Muscle of arm (tissue), 12 donors: Measurements from ENCODE around the gene ASCC3. TPM values are rescaled to one million over a fixed set of nuclear protein-coding genes. Genes with fewer than 3 reads are reported as not detected.

ENCODE experiments used
- DNase-seq: peaks from one replicate; pipeline ENCODE4 v3.0.0-alpha.2; 2013
- polyA plus RNA-seq, 12 donors: library from polyadenylated mRNA; unstranded; fragments of 120-200 nt; gene quantifications; one replicate each; pipeline ENCODE4 v1.2.1, GENCODE V29; 2013; ENCODE audit not compliant: insufficient read length in 12 of 12

Gene ASCC3
- polyA plus RNA-seq, 12 donors: 12.0 to 33.6 (median 16.7) TPM; not detected in 1

DNA sequence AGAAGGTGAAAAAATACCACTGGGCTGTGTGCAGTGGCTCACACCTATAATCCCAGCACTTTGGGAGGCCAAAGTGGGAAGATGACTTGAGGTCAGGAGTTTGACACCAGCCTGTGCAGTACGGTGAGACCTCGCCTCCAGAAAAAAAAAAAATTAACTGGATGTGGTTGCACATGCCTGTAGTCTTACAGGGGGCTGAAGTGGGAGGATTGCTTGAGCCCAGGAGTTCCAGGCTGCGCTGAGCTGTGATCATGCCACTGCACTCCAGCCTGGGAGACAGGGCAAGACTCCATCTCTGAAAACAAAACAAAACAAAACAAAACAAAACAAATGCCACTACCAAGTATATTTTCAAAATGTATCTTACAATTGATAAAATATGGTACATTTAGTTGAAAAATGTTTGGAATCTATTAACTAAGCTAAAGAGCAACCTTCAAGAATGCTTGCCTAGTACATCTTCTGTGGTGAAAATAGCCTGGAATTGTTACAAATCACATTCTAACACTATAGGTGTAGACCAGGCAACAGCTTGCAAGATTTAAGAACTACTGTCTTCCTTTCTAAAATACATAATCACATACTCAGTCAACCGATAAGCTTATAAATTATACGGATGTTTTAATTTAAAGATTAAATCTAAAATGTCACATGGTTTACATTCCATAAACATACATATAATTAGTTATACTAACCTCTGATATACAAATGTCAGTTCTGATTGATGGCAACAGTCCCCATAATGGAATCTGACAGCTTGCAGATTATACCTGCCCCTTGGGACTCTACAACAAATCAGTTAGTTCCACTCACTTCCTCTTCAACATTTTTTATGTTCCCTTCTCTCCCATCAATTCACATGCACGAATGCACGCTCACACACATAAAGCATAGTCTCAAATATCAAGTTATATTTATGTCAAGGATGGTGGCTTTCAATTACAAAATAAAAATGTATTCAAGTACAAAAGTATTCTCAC, 150.8 kb downstream of the ASCC3 start:
- DNase-seq: no peak

DNA sequence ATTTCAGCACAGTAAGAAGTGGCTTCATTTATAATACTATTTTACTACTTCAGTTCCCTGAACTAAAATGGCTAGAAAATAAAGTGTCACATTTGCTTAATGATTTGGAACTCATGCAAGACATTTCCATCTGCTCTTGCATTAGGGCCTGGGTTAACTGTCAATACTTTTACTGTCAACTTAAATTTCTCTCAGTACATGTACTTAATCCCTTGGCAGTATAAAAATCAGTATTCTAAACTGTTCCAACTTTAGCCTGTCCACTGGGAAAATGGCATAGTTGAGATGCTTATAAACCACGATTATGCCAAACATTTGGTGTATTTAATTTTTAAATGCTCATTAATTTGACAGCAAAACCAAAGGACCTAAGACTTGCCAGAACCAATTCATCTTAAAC, 154.5 kb downstream of the ASCC3 start:
- no peak for DNase-seq

DNA sequence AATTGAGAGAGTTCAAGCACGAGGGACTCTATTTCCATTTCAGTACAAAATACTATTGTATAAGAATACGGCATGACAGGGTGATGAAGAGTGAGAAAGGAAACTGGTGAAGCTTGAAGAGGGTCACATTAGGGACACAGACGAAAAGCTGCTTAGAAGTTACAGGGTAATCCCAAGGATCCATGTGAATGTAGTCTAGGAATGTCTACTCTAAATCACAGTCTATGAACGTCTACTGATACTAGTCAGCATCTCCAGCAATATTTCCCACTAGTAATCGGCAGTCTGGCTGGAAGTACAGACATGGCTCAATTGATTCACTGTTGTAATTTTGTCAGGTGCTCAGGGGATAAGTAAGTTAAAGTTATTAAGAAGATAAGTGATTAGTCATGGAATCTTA, 156.4 kb downstream of the ASCC3 start:
- no peak for DNase-seq

DNA sequence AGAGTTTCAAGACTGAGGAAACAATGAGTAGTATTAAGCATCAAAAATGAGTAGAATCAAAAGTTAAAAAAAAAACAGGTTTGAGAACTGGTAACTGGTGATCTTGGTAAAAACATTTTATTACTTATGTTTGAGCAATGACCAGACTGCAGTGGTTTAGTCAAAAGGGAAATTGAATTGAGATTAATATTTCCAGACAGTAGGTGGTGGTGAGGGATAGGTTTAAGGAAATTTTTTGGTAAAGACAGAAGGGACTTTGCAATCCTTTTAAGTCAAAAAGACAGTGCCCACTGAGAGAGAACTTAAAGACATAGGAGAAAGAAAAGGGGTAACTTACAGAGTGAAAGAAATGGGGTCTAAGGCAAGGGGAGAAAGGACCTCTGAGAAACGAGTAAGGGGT, 156.9 kb downstream of the ASCC3 start:
- DNase-seq: no peak

DNA sequence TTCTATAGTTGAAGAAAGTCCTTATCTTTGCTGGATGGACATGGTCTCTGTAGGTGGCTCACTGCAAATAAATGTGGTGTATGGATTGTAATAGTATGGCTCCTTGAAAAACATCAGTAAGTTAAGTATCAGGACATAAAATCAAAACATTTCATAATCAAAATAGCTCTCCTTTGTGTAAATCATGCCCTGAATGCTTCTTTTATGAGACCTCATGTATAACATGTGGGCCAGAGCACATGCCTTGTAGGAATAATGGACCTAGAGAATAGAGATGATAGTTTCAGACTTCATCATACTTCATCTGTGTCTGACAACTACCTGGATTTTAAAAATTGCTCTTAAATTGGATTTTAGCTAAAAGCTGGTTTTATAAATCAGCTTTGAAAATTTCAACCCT, 159.9 kb downstream of the ASCC3 start:
- no peak for DNase-seq

DNA sequence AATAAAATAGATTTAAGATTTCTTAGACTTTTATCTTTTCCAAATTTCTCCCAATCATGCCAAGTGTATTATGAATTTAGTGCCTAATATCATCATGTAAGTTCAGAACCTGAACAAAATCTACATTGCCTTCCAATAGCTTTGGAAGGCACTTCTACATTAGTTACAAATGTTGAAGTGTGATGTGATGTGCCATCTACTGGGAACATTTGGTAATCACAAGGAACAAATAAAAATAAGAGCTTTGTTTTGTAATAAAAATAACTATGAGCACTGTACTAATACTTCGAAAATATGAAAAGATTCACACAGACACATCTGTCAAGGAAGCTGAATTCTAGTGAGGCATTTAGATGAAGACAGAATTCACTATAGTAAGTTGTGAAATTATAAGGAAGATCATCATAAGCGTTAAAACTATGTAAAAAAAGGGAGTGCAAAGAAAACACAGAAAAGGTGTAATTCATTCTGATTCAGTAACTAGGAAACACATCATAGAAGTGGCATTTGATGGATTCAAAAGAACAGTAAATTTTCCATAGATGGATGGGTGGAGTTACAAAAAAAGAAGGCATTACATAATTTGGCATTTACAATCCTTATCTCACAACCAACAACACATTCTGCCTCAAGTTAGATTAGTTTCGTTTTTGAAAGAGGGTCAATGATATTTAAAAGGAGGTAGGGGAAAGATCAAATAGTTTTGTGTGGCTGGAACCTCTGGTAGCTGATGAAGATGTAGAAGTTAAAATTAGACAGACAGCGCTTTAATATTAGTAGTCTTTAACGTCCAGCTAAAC, 161.0 kb downstream of the ASCC3 start:
- DNase-seq: peak; percentile 10

DNA sequence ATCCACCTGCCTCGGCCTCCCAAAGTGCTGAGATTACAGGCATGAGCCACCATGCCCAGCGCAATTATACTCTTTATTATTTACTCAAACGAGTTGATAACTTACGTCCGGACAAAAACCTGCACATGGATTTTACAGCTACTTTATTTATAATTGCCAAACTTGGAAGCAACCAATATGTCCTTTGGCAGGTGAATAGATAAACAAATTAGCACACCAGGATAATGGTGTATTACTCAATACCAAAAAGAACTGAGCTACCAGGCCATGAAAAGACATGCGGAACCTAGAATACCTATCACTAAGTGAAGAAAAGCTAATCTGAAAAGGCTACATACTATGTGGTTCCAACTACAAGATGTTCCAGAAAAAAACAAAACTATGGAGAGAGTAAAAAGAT, 168.1 kb downstream of the ASCC3 start:
- no peak for DNase-seq

DNA sequence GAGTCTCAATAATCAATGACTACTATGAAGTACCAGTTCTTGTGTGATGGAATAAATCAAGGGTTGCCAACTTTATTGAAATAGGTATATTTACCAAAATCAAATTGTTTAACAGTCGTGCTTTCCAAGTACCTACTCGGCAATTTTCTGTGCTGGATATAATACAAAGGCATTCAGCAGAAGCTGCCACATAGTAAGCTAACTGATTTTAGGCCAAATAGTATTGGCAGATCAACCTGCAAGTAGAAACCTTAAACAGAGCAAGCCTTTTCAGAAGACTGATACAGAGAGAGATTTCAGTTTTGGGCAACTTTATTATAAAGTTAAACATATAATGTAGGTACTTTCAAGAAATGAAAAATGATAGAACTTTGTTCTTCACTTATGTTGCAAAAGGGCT, 174.6 kb downstream of the ASCC3 start:
- no peak for DNase-seq

DNA sequence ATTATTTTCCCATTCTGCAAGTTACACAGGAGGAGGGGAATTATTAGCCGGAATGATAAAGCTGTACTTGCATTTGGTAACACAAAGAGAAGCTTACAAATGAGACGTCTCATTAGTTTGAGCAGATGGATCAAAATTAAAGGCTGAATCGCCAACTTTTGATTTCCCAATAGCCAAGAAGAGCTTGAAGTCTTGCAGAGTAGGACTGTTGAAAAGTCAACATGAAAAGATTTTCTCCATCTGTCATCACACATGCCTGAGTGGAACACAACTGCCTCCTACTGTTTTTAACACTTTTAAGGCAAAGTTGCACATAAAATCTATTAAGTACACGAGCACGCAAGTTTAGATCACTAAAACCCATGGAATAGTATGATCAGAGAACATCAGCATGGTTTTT, 176.2 kb downstream of the ASCC3 start:
- no peak for DNase-seq

DNA sequence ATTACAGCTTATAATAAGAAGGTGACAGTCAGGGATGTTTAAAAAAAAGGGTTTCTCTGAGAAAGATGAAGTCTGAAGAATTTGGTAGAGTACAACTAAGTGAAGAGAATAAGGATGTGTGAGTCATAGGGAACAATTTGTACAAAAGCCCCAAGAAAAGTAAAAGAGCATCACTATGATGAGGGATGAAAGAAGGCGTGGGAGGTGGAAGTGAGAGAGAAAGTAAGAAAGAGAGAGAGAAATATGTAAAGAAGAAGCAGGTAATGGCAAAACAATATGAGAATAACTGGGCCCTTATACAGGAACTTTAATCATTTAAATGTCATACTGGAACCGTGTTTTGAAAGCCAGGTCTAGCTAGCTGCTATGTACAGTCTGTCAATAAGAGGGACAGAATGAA, 179.4 kb downstream of the ASCC3 start:
- DNase-seq: no peak

DNA sequence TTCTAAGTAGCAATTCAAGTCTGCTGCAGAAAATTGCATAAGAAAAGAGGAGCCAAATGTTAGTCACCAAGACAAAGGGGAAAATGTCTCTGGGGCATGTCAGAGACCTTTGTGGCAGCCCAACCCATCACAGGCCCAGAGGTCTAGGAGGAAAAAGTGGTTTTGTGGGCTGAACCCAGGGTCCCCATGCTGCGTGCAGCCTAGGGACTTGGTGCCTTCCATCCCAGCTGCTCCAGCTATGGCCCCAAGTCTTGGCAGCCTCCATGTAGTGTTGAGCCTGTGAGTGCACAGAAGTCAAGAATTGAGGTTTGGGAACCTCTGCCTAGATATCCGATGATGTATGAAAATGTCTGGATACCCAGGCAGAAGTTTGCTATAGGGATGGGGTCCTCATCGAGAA, 181.1 kb downstream of the ASCC3 start:
- no peak for DNase-seq

DNA sequence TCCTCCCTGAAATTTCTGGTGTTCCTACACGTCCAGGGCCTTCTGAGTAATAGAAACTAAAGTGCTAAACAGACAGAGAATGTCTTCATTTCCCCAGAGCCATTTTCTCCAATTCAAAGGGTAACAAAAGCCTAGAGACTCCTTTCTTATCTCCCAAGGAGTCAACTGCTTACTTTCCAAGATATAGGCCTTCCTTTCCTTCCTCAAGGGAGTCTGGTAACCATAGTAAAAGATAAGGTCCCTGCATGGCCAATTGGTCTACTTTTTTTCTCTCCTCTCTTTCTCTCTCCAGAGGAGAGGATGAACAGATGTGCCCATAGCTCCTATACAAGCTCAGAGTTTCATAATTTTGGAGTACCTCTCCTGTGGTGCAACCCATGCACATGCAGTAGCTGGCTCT, 185.7 kb downstream of the ASCC3 start:
- DNase-seq: no peak

DNA sequence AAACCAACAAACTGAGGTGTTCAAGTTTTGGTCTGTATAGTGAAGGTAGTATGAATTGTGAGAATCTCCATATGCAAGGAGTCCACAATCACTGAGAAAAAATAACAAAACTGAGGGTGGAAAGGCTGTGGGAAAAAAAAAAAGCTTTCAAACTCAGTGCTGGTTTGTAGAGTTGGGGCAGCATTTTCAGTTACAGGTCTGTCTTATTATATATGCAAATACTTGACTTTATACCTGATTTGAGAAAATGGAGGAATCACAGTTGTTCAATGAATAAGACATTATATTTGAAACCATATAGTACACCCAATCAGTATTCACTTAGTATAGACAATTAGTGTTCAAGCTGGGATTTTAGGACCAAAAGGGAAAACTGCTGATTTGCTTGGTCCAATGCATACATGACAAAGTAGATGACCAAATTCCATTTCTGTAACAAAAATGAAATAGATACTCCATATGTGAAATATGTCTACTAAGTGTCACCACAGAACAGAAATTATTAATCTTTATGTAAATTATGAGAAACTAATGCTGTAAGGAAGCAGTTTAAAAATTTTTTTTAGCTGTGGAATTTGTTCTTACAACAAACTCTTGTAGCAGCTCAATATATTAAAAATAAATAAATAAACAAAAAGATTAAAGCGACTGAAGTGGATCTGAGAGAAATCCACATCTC, 187.7 kb downstream of the ASCC3 start:
- DNase-seq: no peak

DNA sequence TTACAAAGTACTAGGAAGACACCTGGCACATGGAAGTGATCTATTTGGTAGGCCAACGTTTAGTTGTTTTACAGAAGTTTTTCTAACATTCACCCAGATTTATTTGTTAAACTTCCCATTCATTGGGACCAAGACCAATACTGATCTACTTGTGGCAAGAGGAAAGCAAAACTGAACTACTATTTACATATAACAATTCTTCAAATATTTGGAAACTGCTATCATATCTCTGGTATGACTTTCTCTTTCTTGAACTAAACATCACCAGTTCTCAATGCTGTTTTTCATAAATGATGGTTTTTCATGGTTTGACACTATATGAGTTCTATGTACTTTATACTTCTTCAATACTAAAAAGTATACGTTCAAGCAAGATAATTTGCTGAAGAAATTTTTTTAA, 189.2 kb downstream of the ASCC3 start:
- DNase-seq: no peak

DNA sequence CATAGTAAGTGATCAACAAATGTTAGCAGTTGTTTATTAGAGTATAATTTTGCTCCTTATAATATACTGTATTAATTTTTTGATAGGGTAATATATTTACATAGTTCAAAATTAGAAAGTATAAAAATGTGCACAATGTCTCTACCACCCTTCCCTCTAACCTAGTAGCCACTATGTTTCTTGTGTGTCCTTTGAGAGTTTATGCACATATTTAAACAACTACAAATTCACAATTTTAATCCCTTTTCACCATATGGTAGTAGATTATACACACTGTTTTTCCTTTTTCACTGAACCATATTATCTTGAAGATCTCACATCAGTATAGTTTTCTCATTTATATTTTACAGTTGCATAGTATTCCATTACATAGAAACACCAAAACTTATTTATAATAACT, 194.9 kb downstream of the ASCC3 start:
- no peak for DNase-seq

DNA sequence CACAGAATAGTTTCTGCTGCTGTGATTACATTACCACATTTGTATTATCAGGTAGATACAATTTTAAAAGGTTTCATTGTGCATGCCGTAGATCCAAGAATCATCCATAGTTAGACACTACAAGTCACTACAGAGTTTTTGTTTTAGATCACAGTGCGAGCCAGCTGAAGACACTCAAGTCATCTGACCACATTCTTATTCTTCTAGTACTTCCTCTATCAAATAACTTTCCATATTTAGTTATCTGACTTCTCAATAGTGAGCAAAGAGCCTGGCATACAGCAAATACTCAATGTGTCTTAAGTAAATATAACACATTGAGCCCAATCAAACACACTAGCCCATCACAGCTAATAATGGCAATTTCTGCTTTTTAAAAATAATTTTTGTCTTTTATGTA, 195.4 kb downstream of the ASCC3 start:
- DNase-seq: no peak

DNA sequence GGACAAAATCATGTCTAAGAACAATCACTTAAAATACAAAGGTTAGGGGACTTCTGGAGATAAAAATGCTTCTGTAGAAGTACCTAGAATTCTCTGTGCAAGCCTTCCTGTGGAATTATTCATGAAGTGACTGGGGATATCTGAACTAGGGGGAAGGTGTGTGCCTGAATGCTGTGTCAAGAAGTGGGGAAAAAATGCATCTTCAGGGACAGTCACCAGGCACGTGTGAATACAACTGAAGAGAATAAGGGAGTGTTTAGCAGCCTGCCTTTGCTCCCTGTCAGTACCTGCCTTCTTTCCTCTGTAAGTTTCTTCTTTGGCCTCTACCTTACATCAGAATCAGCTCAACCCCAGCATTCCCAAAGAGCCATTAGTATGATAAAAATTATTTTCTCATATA, 201.0 kb downstream of the ASCC3 start:
- DNase-seq: no peak

DNA sequence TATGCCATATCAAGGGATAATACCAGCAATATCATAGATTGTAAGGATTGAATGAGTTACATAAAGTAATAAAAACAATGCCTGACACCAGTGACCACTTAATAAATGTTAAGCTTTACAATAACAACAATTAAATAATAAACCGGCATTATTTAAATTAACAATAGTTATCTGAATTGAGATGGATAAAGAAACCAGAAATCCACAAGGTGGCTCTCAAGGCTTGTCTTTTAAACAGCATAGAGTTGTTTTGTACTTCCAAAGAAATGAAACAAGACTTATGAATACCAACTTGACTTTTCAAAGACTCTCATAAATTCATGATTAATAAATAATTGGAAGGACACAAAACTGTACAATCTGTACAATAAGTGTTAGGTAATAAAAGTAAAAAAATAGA, 203.1 kb downstream of the ASCC3 start:
- no peak for DNase-seq

DNA sequence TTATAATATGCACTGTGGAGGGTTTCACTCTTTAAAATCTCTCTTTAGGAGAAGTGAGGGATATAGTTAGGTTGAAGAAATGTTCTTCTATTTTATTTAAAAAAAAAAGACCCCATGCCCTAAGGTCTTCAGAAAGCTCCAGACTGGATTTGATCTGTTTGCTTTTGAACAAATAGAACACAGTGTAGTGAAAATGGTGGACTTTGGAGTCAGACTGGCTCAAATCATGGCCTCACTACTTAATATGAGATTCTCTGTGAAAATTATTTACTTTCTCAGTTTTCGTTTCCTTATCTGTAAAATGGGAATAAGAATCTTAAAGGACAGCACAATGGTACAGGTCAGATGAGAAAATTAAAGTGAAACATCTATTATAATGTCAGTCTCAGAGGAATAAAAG, 203.9 kb downstream of the ASCC3 start:
- no peak for DNase-seq

DNA sequence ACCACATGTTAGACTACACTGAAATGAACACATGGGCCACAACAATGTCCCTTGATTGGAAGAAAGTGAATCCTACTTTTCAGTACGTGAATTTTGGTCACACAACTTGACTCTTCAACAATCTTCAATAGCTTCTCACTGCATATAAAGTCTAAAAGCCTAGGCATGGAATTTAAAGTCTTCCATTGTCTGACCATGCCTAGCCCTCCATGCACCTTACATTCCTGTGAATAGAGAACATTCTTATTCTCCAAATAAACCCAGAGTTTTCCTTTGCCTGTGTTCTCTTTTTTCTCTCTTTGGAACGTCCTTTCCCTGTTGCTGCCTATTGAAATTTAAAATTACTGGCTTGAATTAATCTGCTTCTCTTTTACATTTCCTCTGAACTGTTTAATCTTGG, 207.5 kb downstream of the ASCC3 start:
- no peak for DNase-seq

DNA sequence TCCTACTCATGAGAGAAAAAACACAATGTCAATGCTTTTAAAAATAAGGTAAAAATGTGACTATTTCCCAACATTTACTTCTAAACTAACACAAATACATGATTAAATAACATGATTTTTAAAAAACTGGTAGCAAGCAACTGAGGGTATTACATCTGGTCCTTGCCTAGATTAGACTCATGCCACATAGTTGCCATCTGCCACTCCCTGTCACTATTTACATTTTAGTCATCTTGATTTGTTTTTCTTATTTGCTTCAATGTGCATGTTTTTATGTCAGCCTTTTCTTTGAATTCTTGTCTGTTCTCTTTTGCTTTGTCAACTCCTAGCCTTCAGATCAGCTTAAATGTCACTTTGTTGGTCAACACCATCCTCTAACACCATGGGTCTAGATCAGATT, 209.4 kb downstream of the ASCC3 start:
- DNase-seq: no peak

DNA sequence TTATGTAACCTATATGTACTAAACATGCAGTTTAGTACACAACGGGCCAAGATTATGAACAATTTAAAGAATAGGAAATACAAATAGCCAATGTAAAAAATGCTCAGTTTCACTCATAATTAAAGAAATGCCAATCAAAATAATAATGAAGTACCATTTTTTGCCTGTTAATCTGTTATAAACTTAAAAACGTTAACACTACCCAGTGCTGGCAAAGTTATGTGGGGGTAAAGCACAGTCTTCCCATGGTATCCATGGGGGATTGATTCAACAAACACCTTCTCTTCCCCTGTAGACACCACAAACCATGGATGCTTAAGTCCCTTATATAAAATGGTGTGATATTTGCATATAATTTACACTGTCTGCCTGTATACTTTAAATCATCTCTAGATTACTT, 211.1 kb downstream of the ASCC3 start:
- DNase-seq: no peak

DNA sequence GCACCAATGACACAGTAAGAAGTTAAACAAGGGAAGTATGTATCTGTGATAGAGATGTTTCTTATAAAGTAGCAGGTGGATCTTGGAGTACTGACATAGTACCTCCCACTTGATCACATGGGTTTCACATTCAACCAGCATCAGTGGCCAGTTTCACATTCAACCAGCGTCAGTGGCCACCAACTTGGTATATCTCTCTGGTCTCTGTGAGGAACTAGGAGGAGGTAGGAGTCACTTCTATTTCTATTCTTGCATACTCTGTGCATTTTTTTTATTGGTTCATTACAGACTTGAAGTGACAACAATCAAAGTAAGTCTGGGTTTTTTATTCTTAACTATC, 216.1 kb downstream of the ASCC3 start:
- no peak for DNase-seq
